ENCODE measurements around the gene DAW1. TPM values are rescaled to one million over a fixed set of nuclear protein-coding genes. Genes with fewer than 3 reads are reported as not detected.

DAW1 gene
- total RNA-seq, 1 donor from 2014 or later = 0.80 TPM

GRCh38 chr2:227939271-227940027, 68.0 kb downstream of the DAW1 start:
- Mint-ChIP-seq H3K27ac (no peak overlapping the region), H3K4me3 (no peak overlapping the region), H3K9me3 (no peaks in the 10 kb centered on the region), H3K4me1 (ENCODE audit: unreplicated experiment) (no peaks in the 10 kb centered on the region), H3K36me3 (no peaks in the 10 kb centered on the region), H3K27me3 (peaks cover 10% of the 10 kb centered on the region)
- DNase-seq (ENCODE audit: extremely low spot score, unreplicated experiment) = no peak
- peak; percentile 78 for TF ChIP-seq CTCF (conservative IDR thresholded peaks at IDR 0.05)

GRCh38 chr2:227942021-227942420, 70.6 kb downstream of the DAW1 start:
- H3K4me3 Mint-ChIP-seq = no peak overlapping the region
- H3K27ac Mint-ChIP-seq = no peak overlapping the region
- no peak for DNase-seq (ENCODE audit: extremely low spot score, unreplicated experiment)
- no peaks in the 10 kb centered on the region for H3K36me3 Mint-ChIP-seq
- no peaks in the 10 kb centered on the region for H3K9me3 Mint-ChIP-seq
- H3K27me3 Mint-ChIP-seq = peaks cover 10% of the 10 kb centered on the region
- TF ChIP-seq CTCF (conservative IDR thresholded peaks at IDR 0.05) = no peak
- no peaks in the 10 kb centered on the region for H3K4me1 Mint-ChIP-seq (ENCODE audit: unreplicated experiment)

- no peaks in the 10 kb centered on the region for H3K4me1 Mint-ChIP-seq (ENCODE audit: unreplicated experiment)
- H3K27ac Mint-ChIP-seq = no peak overlapping the region
- TF ChIP-seq CTCF (conservative IDR thresholded peaks at IDR 0.05) = no peak
- DNase-seq (ENCODE audit: extremely low spot score, unreplicated experiment) = no peak
- peaks cover 10% of the 10 kb centered on the region for H3K27me3 Mint-ChIP-seq
- H3K9me3 Mint-ChIP-seq = no peaks in the 10 kb centered on the region
- H3K4me3 Mint-ChIP-seq = no peak overlapping the region
- H3K36me3 Mint-ChIP-seq = no peaks in the 10 kb centered on the region
Observed at GRCh38 chr2:227942965-227943364, 71.5 kb downstream of the DAW1 start.

DNA sequence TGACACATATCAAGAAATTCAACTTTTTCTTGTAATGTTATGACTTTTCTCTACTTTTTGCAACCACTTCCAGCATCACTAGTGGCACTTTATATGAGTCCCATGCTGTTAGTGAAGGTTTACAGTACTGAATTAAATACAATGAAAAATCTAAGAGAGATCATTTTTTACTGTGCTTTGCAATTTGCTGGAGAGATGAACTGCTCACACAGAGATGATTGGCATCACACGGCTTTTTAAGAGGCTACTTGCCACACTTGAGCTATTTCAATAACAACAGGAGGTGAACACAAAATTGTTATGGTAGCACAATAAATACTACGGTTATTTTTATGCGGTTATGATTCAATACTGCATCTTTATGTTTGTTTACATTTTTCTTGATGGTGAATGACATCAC, 88.9 kb downstream of the DAW1 start:
- Mint-ChIP-seq H3K4me3 (no peak overlapping the region), H3K27ac (no peak overlapping the region), H3K27me3 (no peaks in the 10 kb centered on the region), H3K9me3 (no peaks in the 10 kb centered on the region), H3K36me3 (no peaks in the 10 kb centered on the region), H3K4me1 (ENCODE audit: unreplicated experiment) (no peaks in the 10 kb centered on the region)
- no peak for TF ChIP-seq CTCF (conservative IDR thresholded peaks at IDR 0.05)
- no peak for DNase-seq (ENCODE audit: extremely low spot score, unreplicated experiment)

DNA sequence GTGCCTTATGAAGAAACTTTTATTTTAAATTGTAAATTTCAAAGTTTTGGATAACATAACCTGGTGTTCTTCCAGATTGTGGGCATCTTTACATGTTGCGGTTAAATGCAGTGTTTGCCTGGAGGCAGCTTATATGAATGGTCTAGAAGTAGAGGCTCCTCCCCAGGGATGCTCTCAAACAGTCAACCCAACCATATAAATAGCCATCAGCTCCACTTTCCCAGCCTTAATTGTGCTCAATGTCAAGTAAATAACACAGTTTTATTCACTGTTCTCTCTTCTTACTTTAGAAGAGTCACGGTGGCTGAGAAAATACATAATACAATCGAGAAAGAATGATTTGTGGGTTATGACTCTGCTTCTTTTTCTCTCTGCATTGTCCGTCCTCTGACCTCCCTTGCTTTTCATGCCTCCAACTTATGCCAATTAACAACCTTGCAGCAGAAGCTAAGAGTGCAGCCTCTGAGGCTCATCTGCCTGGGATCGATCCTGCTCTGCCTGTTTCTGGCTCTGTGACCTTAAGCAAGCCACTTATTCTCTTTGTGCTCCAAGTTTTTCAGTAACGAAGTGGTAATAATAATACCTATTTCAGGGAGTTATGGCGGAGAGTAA, 100.3 kb downstream of the DAW1 start:
- no peak for TF ChIP-seq CTCF (conservative IDR thresholded peaks at IDR 0.05)
- no peak overlapping the region for H3K27ac Mint-ChIP-seq
- no peaks in the 10 kb centered on the region for H3K27me3 Mint-ChIP-seq
- no peaks in the 10 kb centered on the region for H3K4me1 Mint-ChIP-seq (ENCODE audit: unreplicated experiment)
- H3K4me3 Mint-ChIP-seq = no peak overlapping the region
- no peaks in the 10 kb centered on the region for H3K36me3 Mint-ChIP-seq
- no peaks in the 10 kb centered on the region for H3K9me3 Mint-ChIP-seq
- DNase-seq (ENCODE audit: extremely low spot score, unreplicated experiment) = no peak
